HG03575 (cell line): ENCODE data around the gene SLC7A4.
"Not testable (repeated sequence)": the region's sequence is repeated elsewhere in the genome, so short reads cannot be mapped to it uniquely, and the experiment has no call there.

Source experiments
- ATAC-seq: cut with Tn5 transposase; IDR thresholded peaks from one replicate; pipeline ENCODE4 v1.9.1; 2021; ENCODE audit not compliant: unreplicated experiment, insufficient number of reproducible peaks, low FRiP score; ENCODE audit errors: extremely low read depth

SLC7A4 gene

GRCh38 chr22:21009638-21010425 is 22.5 kb downstream of the SLC7A4 start:
- ATAC-seq = no peak

- not testable (repeated sequence) for ATAC-seq
Measured at GRCh38 chr22:21009208-21009607, 23.2 kb downstream of the SLC7A4 start.

- ATAC-seq = no peak
Measured at GRCh38 chr22:21003782-21004181, 28.6 kb downstream of the SLC7A4 start.

GRCh38 chr22:21001601-21002325 is 30.6 kb downstream of the SLC7A4 start, which contains the start of gene THAP7:
TSS of gene THAP7 (minus strand) at chr22:21002118. CDS start at chr22:21001911, 207 bp downstream.
- peak; percentile 34 for ATAC-seq

GRCh38 chr22:21000987-21001600 is 31.3 kb downstream of the SLC7A4 start:
- no peak for ATAC-seq

- ATAC-seq = no peak
Measured at GRCh38 chr22:21000207-21000986, 32.0 kb downstream of the SLC7A4 start.

- no peak for ATAC-seq
Measured at GRCh38 chr22:20999350-21000206, 32.8 kb downstream of the SLC7A4 start.

- ATAC-seq = no peak
Measured at GRCh38 chr22:20998411-20999336, 33.7 kb downstream of the SLC7A4 start.

GRCh38 chr22:20997536-20998257 is 34.7 kb downstream of the SLC7A4 start:
- no peak for ATAC-seq

GRCh38 chr22:20996598-20997535 is 35.5 kb downstream of the SLC7A4 start:
- ATAC-seq = no peak

GRCh38 chr22:20996031-20996410 is 36.3 kb downstream of the SLC7A4 start:
- ATAC-seq = no peak

GRCh38 chr22:20995329-20996030 is 36.9 kb downstream of the SLC7A4 start:
- no peak for ATAC-seq

- ATAC-seq = no peak
Measured at GRCh38 chr22:20994902-20995241, 37.5 kb downstream of the SLC7A4 start.

GRCh38 chr22:20994128-20994901 is 38.0 kb downstream of the SLC7A4 start:
- ATAC-seq = no peak
